Erythroblast (primary cell): ENCODE data around the gene OSGEPL1.
A peak's percentile ranks its signal among the peaks of the same experiment; 100 is the strongest.

ENCODE experiments used
- DNase-seq, 2 experiments: peaks; one replicate each; lab custom pipeline; 2025; lab: John Stamatoyannopoulos, UW
- GATA1 ChIP-seq: IDR thresholded peaks from 2 replicates; pipeline ENCODE4 v1.6.1; 2011; ENCODE audit warnings: low read depth, mild to moderate bottlenecking, control low read depth, low read length, moderate library complexity
- POLR2A ChIP-seq: IDR thresholded peaks from 2 replicates; pipeline ENCODE4 v1.6.1; 2011; ENCODE audit warnings: mild to moderate bottlenecking, low read length

OSGEPL1 gene

GRCh38 chr2:189709501-189710221 is 52.9 kb downstream of the OSGEPL1 start:
- DNase-seq, result no peak
- no peak for TF ChIP-seq POLR2A
- no peak for TF ChIP-seq GATA1

- TF ChIP-seq GATA1, result no peak
- TF ChIP-seq POLR2A, result no peak
- peak; percentile 23 to 39 for DNase-seq
Measured at GRCh38 chr2:189702071-189702470, 60.5 kb downstream of the OSGEPL1 start.

GRCh38 chr2:189700681-189701080 is 61.9 kb downstream of the OSGEPL1 start:
- DNase-seq, result no peak
- TF ChIP-seq GATA1, result no peak
- TF ChIP-seq POLR2A, result no peak

- TF ChIP-seq POLR2A, result no peak
- no peak for TF ChIP-seq GATA1
- DNase-seq, result peak; percentile 64 to 74
Measured at GRCh38 chr2:189698020-189698887, 64.3 kb downstream of the OSGEPL1 start.
